Activated CD4-positive, alpha-beta memory T cell treated with anti-CD3 and anti-CD28 coated beads, Interleukin-2, amount 10 ng/mL, durations not matched to agents 7 days and 5 days (primary cell): Measurements from ENCODE around the gene LZTFL1. TPM values are rescaled to one million over a fixed set of nuclear protein-coding genes. Genes with fewer than 3 reads are reported as not detected.

Experiments used
- CTCF ChIA-PET: fragments of 350-600 bp; sonication (Branson Sonifier 250); formaldehyde crosslinking; loops from one replicate; lab custom pipeline; 2021; ENCODE audit warnings: antibody characterized with exemption, inconsistent platforms; lab: Charles Lee
- POLR2A ChIA-PET: fragments of 350-600 bp; sonication (Branson Sonifier 250); formaldehyde crosslinking; loops from one replicate; lab custom pipeline; 2021; ENCODE audit warnings: antibody characterized with exemption; lab: Charles Lee
- DNase-seq: peaks from one replicate; pipeline ENCODE4 v3.0.0-alpha.2; 2020
- H3K27ac Mint-ChIP-seq: one replicate; pipeline ENCODE4 v1.8.0; 2021; ENCODE audit warnings: mild to moderate bottlenecking, mixed read lengths
- H3K27me3 Mint-ChIP-seq: one replicate; pipeline ENCODE4 v1.8.0; 2021; ENCODE audit warnings: mixed read lengths
- H3K36me3 Mint-ChIP-seq: one replicate; pipeline ENCODE4 v1.8.0; 2021; ENCODE audit warnings: low read depth, mixed read lengths
- H3K4me1 Mint-ChIP-seq: one replicate; pipeline ENCODE4 v1.8.0; 2021; ENCODE audit warnings: mixed read lengths
- H3K4me3 Mint-ChIP-seq: one replicate; pipeline ENCODE4 v1.8.0; 2021; ENCODE audit warnings: mild to moderate bottlenecking, mixed read lengths
- H3K9me3 Mint-ChIP-seq: one replicate; pipeline ENCODE4 v1.8.0; 2021; ENCODE audit warnings: mixed read lengths
- total RNA-seq, 2 experiments: library from RNA; stranded (reverse); gene quantifications; one replicate each; pipeline ENCODE4 v1.2.3, GENCODE V29; 2021

Gene LZTFL1, protein sequence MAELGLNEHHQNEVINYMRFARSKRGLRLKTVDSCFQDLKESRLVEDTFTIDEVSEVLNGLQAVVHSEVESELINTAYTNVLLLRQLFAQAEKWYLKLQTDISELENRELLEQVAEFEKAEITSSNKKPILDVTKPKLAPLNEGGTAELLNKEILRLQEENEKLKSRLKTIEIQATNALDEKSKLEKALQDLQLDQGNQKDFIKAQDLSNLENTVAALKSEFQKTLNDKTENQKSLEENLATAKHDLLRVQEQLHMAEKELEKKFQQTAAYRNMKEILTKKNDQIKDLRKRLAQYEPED
- total RNA-seq, result 1 to 10 TPM; 7.9 to 8.4 TPM

DNA sequence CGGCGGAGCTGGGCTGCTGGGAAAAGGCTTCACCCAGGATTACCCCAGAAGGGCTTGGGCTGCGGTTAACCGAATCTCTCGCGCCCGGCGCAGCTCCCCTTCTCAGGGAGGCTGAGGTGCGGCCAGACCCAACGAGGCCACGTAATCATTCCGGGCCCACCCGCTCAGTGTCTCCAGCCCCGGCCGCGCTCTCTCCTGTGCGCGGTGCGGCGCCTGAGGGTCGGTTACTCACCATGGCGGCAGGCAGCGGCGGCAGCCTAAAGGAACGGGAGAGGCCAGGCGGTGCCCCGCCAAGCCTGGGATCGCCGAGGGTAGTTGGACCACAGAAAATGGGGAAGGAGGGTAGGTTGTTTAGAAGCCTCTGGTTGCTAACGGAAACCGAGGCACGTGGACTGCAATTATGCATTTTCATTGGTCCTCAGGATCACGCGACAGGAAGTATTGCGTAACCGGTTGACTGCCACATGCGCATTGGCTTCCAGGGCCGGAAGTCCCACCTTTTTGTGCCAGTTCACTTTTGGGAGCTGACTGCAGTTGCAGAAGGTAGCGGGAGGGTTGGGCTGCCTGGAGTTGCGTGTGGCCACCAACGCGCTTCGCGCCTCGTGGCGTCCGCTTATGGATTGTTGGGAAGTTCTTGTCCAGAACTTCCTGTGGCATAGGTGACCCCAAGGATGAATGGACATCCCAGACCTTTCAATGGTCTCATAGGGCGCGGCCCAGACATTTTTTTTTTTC lies at the start of gene LZTFL1:
LZTFL1 (minus strand) TSS at position 363 of the 735 bp plus-strand sequence; CDS start at position 235, 128 bp downstream.
- peak within 1 kb of the TSS; percentile 18 for H3K27ac Mint-ChIP-seq
- H3K27me3 Mint-ChIP-seq, result peaks cover 45% of the 10 kb centered on the region
- peak within 1 kb of the TSS; percentile 87 for H3K4me3 Mint-ChIP-seq
- POLR2A ChIA-PET, result interaction anchor here (0.6 to 2.9 kb wide), 18 partner anchors 7 to 255 kb away, joined by 3 to 23 read pairs (median 4); no protein-coding TSS in a partner anchor
- peak; percentile 91 for DNase-seq
- CTCF ChIA-PET, result interaction anchor here (1.2 to 2.5 kb wide), 8 partner anchors 9 to 331 kb away, joined by 3 to 13 read pairs (median 4); no protein-coding TSS in a partner anchor
- peaks cover 2% of the 10 kb centered on the region for H3K9me3 Mint-ChIP-seq
- peaks cover 2% of the 10 kb centered on the region for H3K36me3 Mint-ChIP-seq
- H3K4me1 Mint-ChIP-seq, result peaks cover 38% of the 10 kb centered on the region

- H3K27me3 Mint-ChIP-seq, result peaks cover 55% of the 10 kb centered on the region
- peaks cover 4% of the 10 kb centered on the region for H3K4me1 Mint-ChIP-seq
- CTCF ChIA-PET, result no interaction called here
- POLR2A ChIA-PET, result no interaction called here
- H3K9me3 Mint-ChIP-seq, result no peaks in the 10 kb centered on the region
- H3K4me3 Mint-ChIP-seq, result no peak overlapping the region
- DNase-seq, result no peak
- peaks cover 2% of the 10 kb centered on the region for H3K36me3 Mint-ChIP-seq
- H3K27ac Mint-ChIP-seq, result no peak overlapping the region
Measured at GRCh38 chr3:45890405-45890804, 48.5 kb upstream of the LZTFL1 start.

DNA sequence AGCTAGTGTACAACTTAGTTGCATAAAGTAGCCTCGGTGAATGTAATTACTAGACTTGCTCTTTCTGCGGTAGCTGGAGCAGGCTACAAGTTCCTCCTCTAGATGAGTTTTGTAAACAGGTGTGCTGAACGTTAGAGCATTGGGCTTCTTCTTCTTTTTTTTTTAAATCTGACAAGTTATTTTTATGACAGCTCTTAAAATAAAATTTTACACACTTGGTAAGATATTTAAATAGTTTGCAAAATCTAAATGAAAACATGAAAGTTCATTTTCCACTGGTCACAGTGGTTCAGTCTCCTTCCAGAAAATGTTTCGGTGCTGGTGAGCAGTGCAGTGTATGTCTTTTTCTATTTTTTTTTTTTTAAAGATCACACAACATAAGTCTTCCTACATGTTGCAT lies 47.4 kb upstream of the LZTFL1 start:
- POLR2A ChIA-PET, result no interaction called here
- DNase-seq, result no peak
- CTCF ChIA-PET, result no interaction called here
- H3K36me3 Mint-ChIP-seq, result peaks cover 2% of the 10 kb centered on the region
- no peak overlapping the region for H3K4me3 Mint-ChIP-seq
- H3K27ac Mint-ChIP-seq, result no peak overlapping the region
- H3K27me3 Mint-ChIP-seq, result peaks cover 55% of the 10 kb centered on the region
- peaks cover 11% of the 10 kb centered on the region for H3K4me1 Mint-ChIP-seq
- H3K9me3 Mint-ChIP-seq, result no peaks in the 10 kb centered on the region

DNA sequence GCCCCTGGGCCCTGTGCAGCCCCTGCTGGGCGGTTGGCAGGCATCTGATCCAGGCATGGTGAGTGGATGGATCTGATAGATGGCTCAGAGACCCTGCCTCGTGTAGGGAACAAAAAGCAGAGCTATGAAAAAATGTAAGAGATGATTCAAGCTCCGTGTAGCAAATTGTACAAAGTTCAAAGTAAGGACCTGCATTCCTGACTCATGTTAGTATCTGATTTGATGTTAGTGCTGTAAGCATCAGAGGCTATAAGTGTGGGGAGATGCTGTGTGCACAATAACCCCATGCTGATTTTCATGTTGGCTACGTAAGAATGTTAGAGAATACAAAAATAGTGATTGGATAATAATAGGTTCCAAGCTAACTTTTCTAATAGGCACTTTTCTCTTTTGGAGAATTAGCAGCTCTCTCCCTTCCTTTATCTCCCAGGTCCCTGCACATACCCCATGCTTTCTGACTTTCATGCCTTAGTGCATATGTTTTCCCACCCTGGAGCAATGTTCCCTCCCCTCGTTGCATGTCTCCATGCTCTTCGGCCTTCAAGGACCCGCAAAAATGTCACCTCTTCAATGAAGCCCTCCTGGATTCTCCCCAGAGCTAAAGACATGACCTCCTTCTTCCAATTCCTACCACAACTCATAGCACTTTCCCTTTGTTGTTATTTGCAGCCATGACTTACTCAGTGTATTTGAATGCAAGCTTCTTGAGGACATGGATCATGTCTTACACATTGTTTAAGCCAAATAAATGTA lies 46.0 kb upstream of the LZTFL1 start:
- Mint-ChIP-seq H3K4me1 (peaks cover 12% of the 10 kb centered on the region), H3K27ac (no peak overlapping the region), H3K9me3 (no peaks in the 10 kb centered on the region), H3K4me3 (no peak overlapping the region), H3K27me3 (peaks cover 55% of the 10 kb centered on the region), H3K36me3 (peaks cover 2% of the 10 kb centered on the region)
- no peak for DNase-seq
- ChIA-PET POLR2A (interaction anchor here (1.1 kb wide), 1 partner anchor 29 kb away, joined by 3 read pairs; no protein-coding TSS in a partner anchor), CTCF (interaction anchor here (0.6 to 0.8 kb wide), 2 partner anchors 55 to 275 kb away, joined by 3 to 4 read pairs; no protein-coding TSS in a partner anchor)

- Mint-ChIP-seq H3K9me3 (no peaks in the 10 kb centered on the region), H3K4me3 (no peak overlapping the region), H3K4me1 (peaks cover 8% of the 10 kb centered on the region), H3K27ac (no peak overlapping the region), H3K27me3 (peaks cover 53% of the 10 kb centered on the region), H3K36me3 (peaks cover 2% of the 10 kb centered on the region)
- CTCF ChIA-PET, result interaction anchor here (0.8 kb wide), 1 partner anchor 56 kb away, joined by 3 read pairs; no protein-coding TSS in a partner anchor
- no peak for DNase-seq
- POLR2A ChIA-PET, result interaction anchor here (1.1 kb wide), 1 partner anchor 30 kb away, joined by 3 read pairs; no protein-coding TSS in a partner anchor
Measured at GRCh38 chr3:45887285-45887684, 45.4 kb upstream of the LZTFL1 start.

- Mint-ChIP-seq H3K4me1 (peaks cover 13% of the 10 kb centered on the region), H3K36me3 (no peaks in the 10 kb centered on the region), H3K4me3 (no peak within 1 kb of the TSS), H3K27ac (no peak within 1 kb of the TSS), H3K27me3 (peaks cover 52% of the 10 kb centered on the region), H3K9me3 (no peaks in the 10 kb centered on the region)
- ChIA-PET CTCF (interaction anchor here (1.1 kb wide), 1 partner anchor 44 kb away, joined by 3 read pairs; no protein-coding TSS in a partner anchor), POLR2A (no interaction called here)
- no peak for DNase-seq
Measured at GRCh38 chr3:45885979-45886705, 44.2 kb upstream of the LZTFL1 start, which contains the start of gene CCR9. TSS of gene CCR9 (plus strand) at chr3:45886543. CDS start at chr3:45894934, 8,391 bp downstream.

DNA sequence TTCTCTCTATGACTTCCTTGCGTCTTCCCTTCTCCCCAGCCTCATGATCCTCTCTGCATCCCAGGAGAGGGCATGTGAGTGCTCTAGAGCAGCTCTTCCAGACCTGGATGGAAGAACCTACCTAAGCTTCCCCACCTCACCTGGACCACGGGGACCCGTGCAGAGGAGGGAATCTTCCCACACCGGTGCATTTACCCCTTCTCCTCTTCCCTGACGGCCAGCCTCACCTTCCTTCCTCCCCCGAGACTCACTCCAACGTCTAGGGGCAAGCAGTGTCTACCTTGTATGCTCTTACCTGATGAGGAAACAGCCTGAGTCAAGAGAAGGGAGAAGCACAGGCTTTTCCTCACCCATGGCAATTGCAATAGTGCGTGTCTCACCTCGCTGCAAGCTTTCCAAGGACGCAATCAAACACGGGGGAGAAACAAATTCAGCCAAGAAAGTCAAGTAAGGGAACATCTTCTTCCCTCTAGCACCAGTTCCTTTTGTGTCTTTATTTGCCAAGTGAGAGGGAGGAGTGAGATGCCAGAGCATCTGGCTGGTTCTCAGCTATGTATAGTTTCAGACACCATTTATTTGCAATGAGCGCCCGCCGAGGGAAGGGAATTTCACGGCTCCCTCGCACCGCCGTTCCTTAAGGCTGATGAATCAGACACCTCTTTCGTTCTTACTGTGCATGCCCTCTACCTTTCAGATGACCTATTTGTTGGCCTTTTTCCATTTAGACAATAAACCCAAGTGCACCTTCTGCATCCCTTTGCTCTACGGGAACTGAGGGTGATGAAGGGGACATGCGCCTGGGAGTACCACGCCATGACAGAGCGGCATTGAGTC lies 42.7 kb upstream of the LZTFL1 start:
- H3K36me3 Mint-ChIP-seq, result no peaks in the 10 kb centered on the region
- H3K27ac Mint-ChIP-seq, result no peak overlapping the region
- CTCF ChIA-PET, result interaction anchor here (1.1 kb wide), 1 partner anchor 45 kb away, joined by 3 read pairs; no protein-coding TSS in a partner anchor
- H3K4me3 Mint-ChIP-seq, result no peak overlapping the region
- POLR2A ChIA-PET, result interaction anchor here (1.6 kb wide), 1 partner anchor 10 kb away, joined by 3 read pairs; no protein-coding TSS in a partner anchor
- H3K4me1 Mint-ChIP-seq, result peaks cover 25% of the 10 kb centered on the region
- H3K9me3 Mint-ChIP-seq, result no peaks in the 10 kb centered on the region
- peaks cover 50% of the 10 kb centered on the region for H3K27me3 Mint-ChIP-seq
- DNase-seq, result no peak

DNA sequence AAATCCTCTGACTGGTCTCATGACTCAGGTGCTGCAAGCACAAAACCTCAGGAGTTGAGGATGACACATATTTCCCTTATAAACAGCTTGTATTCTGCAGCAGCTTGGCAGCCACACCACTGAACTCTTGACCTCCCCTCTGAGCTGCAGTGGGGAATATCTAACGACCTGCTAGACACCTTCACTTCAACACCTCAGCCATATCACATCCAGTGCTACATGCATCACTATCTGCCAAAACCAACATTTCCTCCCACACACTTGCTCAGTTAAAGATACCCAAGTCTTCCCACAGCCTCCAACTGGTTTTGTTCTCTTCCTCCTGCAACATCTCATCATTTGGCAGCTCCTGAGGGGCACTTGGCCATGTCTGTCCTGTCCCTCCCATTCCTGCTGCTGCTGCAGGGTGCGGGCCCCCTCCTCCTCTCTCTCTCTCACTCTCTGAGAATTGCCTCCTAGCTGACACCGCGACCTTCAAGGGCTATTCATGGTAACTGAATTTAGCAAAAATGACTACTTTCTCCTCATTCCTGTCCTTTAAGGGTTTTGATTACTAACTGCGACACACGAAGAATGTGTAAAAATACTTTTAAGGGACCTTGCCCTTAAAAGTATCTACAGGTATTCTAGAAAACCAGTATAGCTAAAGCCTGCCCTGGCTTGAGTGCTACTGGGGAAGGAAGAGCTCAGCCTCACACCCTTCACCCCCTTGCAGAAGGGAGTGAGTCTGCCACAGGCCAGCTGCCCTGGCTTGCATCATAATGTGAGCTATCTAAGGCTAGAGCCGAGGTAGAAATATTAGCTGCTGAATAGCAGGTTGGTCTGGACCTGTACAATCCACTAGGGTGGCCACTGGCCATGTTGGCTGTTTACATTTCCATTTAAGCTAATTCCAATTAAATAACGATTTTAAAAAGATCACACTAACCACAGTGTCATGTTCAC lies 39.4 kb upstream of the LZTFL1 start:
- Mint-ChIP-seq H3K27me3 (peaks cover 60% of the 10 kb centered on the region), H3K9me3 (no peaks in the 10 kb centered on the region), H3K36me3 (no peaks in the 10 kb centered on the region), H3K4me3 (no peak overlapping the region), H3K27ac (no peak overlapping the region), H3K4me1 (peaks cover 29% of the 10 kb centered on the region)
- ChIA-PET POLR2A (interaction anchor here (0.6 to 2.1 kb wide), 9 partner anchors 11 to 526 kb away, joined by 3 to 10 read pairs (median 6); partner anchors contain the start of genes CCR5AS, CCRL2, CXCR6 and LZTFL1), CTCF (interaction anchor here (0.6 to 0.7 kb wide), 2 partner anchors 20 to 197 kb away, joined by 3 read pairs; no protein-coding TSS in a partner anchor)
- DNase-seq, result peak; percentile 65

- CTCF ChIA-PET, result no interaction called here
- Mint-ChIP-seq H3K9me3 (no peaks in the 10 kb centered on the region), H3K27me3 (peaks cover 60% of the 10 kb centered on the region)
Measured at GRCh38 chr3:45880725-45881077, 38.8 kb upstream of the LZTFL1 start.

GRCh38 chr3:45878124-45878523 lies 36.2 kb upstream of the LZTFL1 start:
- ChIA-PET CTCF (interaction anchor here (0.7 kb wide), 1 partner anchor 1402 kb away, joined by 3 read pairs; no protein-coding TSS in a partner anchor), POLR2A (interaction anchor here (0.5 kb wide), 1 partner anchor 17 kb away, joined by 3 read pairs; no protein-coding TSS in a partner anchor)
- Mint-ChIP-seq H3K9me3 (no peaks in the 10 kb centered on the region), H3K36me3 (no peaks in the 10 kb centered on the region), H3K4me3 (no peak overlapping the region), H3K4me1 (peaks cover 22% of the 10 kb centered on the region), H3K27ac (no peak overlapping the region), H3K27me3 (peaks cover 65% of the 10 kb centered on the region)
- DNase-seq, result no peak

More at GRCh38 chr3:45880725-45881077, 38.8 kb upstream of the LZTFL1 start:
- no peak overlapping the region for H3K4me3 Mint-ChIP-seq
- no peak for DNase-seq
- POLR2A ChIA-PET, result interaction anchor here (0.6 to 2.1 kb wide), 8 partner anchors 11 to 526 kb away, joined by 3 to 10 read pairs (median 7); partner anchors contain the start of genes CCR5AS, CCRL2 and LZTFL1
- no peak overlapping the region for H3K27ac Mint-ChIP-seq
- no peaks in the 10 kb centered on the region for H3K36me3 Mint-ChIP-seq
- peaks cover 29% of the 10 kb centered on the region for H3K4me1 Mint-ChIP-seq
